ENCODE measurements around the gene BBLN.

BBLN gene

DNA sequence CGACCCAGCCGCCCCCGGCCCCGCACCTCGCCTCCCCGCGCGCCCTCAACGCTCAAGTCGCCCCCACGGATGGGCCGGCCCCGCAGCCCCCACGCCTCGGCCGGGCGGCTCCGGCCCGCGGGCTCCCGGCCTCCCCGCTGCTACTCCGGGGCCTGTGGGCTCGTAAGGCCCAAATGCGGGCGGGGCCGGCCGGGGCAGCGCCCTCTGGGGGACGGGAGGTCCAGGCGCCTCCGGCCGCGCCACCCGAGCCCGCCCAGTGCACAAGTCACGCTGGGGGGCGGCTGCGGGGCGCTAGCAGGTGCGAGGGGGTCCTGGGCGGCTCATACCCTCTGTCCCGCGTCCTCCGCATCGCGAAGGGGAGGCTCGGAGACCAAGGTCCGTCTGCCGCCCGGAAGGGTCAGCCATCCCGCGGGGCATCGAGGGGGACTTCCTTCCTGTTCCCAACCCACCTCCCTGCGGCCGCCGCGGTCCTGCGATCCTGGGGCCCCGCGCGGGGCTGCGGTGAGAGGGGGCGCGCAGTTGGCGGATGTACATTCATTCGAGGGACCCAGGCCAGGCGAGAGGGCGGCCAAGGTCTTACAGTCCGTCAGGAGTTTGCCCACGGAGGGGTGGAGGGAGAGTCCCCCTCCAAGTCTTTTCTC is 31.5 kb downstream of the BBLN start, which contains the start of gene CIZ1:
Gene CIZ1, minus strand, starts transcription at position 167 of the 641 bp plus-strand sequence. CDS start 715 bp downstream, outside the sequence.
- peak; percentile 81 for DNase-seq

DNA sequence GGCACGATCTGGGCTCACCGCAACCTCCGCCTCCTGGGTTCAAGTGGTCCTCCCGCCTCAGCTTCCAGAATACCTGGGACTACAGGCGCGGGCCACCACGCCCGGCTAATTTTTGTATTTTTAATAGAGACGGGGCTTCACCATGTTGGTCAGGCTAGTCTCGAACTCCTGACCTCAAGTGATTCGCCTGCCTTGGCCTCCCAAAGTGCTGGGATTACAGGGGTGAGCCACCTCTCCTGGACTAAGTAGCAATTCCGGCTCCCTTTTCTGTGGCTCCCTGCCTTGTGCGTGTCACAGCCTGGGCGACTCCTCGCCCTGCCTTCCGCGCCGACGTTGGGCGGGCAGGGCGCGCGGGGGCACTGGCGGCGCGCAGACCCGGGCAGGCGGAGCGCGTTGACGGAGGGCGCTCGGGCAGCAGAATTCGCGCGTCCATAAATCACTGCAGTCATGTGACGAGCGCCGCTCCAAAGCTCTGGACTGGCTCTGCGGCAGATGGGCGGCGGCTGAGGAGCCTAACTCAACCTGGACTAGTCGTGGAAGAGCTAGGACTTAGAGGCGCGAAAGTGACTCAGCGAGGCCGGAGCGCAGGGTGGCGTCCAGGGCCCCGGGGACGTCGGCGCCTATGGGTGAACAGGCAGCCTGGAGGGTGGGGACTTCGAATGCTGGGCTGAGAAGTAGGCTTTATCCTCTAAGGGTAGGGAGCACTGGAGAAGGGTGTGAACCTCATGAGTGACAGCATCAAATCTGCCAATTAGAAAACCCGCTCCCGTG is 32.7 kb downstream of the BBLN start:
- DNase-seq: peak; percentile 6

DNA sequence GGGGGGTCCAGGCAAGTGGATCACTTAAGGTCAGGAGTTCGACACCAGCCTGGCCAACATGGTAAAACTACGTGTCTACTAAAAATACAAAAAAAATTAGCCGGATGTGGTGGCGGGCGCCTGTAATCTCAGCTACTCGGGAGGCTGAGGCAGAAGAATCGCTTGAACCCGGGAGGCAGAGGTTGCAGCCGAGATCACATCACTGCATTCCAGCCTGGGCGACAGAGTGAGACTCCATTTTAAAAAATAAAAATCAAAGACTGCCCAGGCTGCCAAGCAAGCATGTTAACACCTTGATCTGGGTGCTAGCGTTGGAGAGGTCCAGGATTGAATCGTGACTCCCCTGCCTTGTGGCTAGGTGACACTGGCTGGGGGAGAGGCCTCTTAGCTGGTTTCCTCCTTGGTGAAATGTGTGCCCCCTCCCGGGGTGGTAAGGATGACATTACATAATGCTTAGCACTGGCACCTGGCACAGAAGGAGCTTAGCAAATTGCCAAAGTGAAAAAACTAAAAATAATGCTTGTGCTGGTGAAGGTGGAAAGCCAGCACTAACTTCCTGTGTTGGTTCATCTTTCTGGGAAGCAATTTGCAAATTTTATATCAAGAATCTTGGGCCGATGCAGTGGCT is 33.5 kb downstream of the BBLN start:
- no peak for DNase-seq

DNA sequence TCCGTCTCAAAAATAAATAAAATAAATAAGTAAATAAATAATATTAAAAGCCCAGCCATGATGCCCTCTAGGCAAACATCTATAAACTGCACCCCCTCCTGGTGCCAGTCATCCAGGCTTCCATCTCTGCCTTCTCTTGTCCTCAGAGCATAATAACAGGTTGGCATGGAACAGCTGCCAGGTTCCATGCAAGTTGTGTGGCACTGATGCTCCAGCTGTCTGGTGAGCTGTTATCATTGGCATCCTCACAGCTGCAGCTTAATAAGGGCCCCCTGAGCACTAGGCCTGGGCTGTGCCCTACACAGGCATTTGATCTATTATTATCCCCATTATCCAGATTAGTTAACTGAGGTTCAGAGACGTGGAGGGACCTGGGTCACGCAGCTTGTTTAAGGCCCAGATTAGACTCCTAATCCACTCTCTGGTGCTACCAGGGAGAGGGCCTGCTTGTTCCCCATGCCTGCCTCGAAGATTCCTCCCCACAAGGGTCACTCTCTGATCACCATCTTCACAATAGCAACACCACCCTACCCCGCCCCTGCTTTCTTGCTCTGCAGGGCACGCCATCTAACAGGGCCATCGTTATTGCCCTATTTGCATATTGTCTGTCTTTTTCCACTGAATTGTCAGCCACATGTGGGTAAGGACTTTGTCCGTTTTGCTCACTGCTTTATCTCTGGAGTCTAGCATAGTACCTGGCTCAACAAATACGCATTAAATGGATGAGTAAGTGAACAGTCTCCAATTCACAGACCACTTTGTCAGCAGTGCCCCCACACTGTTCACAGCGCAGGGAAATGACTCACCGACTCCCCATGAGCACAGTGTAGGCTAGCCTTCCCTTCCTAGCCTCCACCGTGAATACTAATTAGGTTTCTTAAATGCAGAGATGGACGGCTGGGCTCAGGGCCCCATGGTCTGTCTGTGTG is 41.6 kb downstream of the BBLN start:
- DNase-seq: no peak

DNA sequence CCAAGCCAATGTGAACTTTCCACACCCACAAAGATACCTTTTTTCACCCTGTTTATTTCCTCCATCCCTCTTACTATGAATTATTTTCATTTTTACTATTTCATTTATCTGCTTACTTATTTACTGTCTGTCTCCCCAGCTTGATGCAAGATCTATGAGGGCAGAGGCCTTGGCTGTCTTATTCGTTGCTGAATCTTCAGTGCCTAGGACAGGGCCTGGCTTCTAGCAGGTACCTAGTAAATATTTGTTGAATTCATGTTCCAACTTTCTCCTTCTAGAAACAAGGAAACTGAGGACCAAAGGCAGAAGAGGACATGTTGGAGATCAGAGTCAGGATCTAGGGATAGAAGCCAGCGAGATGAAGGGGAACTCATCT is 42.6 kb downstream of the BBLN start:
- DNase-seq: no peak

DNA sequence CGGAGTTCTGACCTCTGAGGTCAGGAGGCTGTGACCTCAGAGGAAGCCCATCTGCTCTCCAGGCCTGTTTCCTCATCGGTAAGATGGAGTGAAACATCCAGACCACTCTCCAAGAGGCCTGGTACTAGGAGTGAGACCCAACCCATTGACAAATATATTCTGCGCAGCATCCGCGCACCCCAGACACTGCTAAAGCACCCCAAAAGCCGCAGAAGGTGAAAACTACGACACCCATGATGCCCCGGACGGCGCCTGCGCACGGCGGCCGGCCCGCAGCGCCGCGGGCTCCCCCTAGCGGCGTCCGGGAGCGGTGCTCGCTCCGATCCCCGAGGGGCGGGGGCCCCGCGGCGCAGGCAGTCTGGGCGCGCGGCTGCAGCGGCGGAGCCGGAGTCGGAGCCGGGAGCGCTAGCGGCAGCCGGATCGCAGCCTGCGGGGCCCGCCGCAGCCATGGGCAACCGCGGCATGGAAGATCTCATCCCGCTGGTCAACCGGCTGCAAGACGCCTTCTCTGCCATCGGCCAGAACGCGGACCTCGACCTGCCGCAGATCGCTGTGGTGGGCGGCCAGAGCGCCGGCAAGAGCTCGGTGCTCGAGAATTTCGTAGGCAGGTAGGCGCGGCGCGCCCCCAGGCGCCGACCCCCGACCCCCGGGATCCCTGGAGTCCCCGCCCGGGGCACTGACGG is 43.1 kb downstream of the BBLN start, which contains the start of gene DNM1:
Gene DNM1, plus strand, starts transcription at position 356 of the 683 bp plus-strand sequence. Its CDS starts 92 bp downstream, at position 448.
- peak; percentile 60 for DNase-seq

DNA sequence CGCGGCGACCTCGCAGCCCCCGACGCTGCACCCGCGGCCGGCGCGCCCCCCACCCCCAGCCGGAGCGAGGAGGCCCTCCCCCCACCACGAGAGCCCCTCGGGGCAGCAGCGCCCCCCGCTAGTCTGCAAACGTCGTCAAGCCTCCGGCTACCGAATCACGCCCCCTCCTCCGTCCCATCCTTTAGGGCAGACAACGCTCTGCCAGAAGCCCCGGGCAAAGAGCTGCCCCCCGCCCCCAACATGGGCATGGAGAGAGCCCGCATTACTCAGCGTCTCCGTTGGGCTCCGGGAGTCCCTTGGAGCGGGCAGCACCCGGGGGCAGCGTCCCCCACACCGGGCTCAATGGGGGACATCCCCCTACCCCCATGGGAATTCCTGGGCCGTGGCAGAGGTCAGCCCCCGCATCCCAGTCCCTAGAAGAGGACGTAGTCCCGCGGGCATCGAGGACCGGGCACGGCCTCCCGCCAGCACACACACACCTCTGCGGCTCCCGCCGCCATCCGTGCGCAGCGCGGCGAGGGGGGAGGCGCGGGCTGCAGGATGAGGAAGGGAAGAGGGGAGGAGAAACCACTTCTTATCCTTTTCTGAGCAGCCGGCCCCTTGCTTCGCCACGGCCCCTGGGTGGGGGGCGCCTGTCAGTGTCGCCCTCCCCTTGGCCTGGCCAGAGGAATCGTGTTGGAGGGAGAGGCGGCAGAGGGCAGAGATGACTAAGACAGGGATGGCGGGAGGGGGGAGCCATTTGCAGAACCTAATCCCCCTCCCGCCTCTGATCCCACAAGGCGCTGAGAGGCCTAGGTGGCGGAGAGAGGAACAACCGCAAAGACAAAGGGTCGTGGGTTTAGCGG is 43.9 kb downstream of the BBLN start:
- no peak for DNase-seq

DNA sequence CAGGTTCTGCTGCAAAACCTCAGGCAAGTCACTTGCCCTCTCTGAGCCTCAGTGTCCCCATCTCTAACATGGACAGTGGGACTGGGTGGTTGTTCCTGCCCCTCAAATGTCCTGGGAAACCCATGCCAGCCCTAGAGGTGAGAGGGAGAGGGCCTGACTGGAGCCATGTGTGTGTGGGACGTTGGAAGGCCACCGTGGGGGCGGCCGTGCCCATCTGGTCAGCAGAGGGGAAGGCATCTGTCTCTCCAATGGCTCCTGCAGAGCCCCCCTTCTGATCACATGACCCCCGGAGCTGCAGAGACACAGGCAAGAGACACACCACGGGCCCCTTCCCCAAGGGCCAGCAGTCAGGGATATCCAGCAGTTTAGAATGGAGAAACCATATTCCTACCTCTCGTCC is 44.8 kb downstream of the BBLN start:
- no peak for DNase-seq

DNA sequence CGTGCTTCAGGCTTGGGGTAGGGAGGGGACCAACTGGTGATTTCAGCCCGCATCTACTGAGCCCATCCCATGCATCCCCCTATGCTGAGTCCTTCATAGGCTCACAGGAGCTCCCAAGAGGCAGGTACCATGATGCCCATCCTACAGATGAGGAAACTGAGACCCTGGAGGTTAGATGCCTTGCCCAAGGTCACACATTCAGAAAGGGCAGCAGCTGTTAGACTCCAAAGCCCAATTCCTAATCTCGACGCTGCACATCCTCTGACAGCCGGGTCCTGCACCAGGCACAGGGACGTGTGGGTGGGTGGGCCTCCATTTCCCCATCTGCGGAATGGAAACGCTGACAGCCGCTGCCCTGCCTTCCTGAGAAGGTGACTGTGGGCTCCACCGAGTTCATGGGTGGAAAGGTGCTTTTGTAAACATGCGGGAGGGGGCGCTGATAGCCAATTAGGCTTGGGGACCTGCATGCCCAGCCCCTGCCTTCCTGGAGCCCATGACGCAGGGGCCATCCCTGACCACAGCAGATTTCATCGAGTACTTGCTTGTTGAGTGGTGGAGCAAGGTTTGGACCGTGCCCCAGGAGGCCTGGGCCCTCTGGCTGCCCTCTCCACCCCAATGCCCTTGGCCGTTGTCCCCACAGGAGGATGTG is 45.4 kb downstream of the BBLN start:
- no peak for DNase-seq

DNA sequence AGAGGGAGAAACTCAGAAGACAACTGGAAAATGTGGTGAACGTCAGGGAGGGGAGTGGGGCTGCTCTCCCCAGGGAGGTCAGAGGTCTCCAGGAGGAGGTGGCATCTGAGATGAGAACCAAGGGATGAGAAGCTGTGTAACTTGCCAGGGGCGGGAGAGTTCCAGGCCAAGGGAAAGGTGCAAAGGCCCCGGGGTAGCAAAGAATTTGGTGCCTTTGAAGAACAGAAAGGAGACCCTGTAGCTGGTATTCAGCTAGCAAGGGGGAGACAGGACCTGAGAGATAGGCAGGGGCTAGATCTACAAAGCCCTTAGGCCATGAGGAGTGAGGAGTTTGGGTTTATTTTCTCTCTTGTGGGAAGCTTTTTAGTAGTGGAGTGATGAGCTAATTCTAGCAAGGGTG is 46.4 kb downstream of the BBLN start:
- no peak for DNase-seq

DNA sequence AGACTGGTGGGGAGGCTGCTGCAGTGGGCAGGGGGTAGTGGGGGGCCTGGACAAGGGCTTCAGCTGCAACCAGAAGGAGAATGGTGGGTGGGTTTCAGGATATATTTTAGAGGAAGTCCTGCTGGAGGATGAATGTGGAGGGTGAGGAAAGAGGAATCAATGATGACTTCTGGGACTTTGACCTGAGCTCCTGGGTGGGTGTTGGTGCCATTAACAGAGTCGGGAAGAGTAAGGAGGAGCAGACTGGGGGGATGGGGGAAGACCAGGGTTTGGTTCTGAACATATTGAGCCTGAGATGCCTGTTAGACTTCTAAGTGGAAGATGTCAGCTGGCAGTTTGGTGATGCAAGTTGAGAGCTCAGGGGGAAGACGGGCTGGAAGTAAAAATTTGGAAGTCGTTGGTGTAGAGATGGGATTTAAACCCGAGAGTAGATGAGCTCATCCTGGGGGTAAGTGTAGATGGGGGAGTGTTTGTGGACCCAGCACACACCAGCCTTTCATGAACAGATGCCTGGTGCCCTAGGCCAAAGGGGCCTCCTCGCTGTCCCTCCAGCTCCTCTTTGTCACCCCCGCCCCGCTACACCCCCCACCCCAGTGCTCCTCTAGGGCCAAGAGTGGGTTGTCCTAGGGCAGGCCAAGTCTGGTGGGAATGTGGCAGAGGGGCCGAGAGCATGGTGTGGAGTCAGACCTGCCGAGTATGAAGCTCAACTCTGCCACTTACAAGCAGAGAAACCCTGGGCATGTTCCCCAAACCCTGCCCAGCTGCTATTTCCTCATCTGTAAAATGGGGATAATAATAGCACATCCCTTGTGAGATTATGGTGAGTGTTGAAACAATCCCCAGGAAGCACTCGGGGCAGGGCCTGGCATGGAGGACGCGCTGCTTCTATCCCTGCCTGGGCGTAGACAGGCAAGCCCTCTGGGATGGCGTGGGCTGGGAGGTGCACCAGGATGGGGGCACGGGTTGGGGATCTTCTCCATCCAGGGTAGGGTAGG is 47.1 kb downstream of the BBLN start:
- DNase-seq: no peak

DNA sequence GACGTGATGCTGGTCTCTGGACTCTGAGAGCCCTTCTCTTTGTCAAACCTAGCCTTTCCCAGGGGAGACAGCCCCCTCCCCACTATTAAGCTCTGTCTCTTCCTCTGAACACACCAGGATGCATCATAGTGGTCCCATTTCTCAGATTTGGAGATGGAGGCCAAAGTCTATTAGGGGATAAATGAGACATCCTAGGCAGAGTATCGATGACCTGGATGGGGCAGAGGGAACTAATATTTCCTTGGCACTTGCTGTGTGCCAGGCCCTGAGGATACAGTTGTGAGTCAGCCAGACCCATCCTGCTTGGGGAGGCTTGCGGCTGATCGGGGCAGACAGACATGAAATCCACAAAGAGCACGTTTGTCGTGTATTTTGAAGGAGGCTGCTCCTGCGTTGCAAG is 48.3 kb downstream of the BBLN start:
- no peak for DNase-seq

DNA sequence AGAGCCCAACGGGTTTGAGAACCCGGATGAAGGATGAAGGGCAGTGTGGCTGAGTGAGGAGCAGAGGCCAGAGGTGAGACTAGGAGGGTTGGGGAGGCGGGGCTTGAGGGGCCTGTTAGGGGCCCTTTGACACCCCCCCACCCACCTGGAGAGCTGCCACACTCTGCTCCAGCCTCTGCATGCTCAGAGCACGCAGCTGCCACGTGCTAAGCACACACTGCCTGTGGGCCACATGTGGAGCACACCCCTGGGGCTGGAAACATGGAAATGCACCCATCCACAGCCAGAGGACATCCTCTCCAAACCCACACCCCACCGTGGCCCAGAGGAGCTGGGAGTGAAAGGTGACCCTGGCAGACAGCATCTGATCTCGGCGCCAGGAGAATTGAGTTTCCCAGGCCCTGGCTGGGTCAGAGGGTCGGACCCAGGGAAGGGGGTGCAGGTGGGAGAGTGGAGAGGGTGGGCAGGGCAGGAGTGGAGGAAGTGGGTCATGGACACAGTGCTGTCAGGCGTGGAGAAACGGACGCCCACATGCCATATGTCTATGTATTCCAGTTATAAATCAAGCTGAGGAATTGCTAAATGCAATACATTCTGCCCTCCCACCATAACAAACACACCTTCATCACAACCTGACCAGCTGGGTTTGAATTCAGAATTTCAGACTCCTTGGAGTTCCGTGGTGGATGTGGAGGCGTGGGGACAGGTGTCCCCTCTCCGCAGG is 49.0 kb downstream of the BBLN start:
- no peak for DNase-seq

DNA sequence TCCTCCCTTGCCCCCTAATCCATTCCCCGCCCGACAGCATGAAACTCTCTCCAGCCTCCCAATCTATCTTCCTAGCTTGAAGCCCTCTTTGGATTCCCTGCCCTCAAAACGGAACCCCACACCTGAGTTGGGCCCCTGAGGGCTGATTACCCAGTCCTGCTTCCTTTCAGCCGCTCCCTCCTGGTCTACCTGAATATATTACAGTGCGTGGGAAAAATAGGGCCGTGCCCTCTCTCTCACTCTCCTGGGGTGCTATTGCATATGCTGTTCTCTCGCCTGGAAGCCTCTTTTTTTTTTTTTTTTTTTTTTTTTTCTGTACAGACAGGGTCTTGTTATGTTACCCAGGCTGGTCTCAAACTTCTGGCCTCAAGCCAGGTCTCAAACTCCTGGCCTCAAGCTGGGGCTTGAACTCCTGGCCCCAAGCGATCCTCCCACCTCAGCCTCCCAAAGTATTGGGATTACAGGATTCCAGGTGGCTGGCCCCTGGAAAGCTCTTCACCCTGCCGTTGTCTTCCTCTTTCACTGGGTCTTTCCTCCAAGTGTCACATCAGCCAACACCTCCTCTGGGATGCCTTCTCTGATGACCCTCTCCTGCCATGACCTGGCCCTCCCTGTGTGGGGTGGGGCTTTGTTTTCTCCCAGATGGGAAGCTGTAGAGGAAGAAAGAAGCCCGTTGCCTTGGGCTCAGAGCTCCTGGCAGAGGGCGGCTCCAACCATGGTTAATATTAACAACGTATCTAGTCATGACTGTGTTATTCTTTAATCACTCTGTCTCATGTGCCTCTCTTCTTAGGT is 51.3 kb downstream of the BBLN start:
- no peak for DNase-seq

DNA sequence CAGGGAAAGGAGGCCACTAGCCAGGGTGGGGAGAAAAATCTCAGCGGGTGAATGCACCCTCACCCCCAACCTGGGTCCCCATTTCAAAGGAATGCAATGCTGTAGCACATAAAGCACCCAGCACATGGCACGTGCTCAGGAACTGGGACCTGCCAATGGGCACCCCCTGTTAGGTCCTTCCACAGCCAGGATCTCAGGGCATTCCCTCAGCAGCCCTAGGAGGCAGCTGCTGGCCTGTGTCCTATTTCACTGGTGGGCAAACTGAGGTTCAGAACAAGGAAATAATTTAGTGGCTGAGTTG is 51.9 kb downstream of the BBLN start:
- no peak for DNase-seq
